HUDEP-2 (cell line): ENCODE data around the gene INPP4B.
A peak's percentile ranks its signal among the peaks of the same experiment; 100 is the strongest.
"Not testable (repeated sequence)": the region's sequence is repeated elsewhere in the genome, so short reads cannot be mapped to it uniquely, and the experiment has no call there.

Experiments used
- DNase-seq, 76 experiments: peaks; one replicate each; lab custom pipeline; 2025; ENCODE audit not compliant: unreplicated experiment in 76 of 76; lab: John Stamatoyannopoulos, UW

Gene INPP4B

DNA sequence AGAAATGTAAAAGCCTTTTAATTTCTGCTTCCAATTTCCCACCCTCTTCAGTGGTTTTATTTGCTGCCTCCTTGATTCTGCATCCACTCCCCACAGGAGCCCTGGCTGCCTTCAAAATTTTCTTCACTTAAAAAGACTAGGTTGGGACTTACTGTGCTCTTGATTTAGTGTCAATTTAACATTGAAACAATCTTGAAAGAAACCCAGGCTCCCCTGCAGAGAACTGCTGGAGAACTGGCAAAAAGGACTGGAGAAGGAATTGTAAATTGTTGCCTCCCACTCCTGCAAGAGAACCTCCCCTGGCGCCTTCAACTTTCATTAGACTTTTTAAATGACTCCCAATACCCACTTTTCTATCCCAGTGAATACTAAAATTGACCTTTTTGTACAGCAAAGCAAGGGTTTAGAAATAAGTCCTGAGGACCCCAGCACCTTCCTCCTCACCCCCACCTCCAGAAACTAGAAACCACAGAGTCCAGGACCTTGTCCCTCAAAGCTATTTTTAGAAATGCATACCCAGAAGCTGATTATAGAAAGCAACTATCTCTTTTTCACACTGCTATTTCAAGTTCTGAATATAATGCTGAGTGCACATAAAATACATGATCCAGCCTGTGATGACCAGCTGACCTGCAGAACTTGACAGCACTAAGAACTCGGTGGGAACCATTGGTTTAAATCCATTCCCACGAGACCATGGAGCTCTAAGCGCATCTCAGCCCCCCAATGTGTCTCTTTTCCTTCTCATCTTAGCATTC is 155.5 kb downstream of the INPP4B start:
- no peak for DNase-seq

DNA sequence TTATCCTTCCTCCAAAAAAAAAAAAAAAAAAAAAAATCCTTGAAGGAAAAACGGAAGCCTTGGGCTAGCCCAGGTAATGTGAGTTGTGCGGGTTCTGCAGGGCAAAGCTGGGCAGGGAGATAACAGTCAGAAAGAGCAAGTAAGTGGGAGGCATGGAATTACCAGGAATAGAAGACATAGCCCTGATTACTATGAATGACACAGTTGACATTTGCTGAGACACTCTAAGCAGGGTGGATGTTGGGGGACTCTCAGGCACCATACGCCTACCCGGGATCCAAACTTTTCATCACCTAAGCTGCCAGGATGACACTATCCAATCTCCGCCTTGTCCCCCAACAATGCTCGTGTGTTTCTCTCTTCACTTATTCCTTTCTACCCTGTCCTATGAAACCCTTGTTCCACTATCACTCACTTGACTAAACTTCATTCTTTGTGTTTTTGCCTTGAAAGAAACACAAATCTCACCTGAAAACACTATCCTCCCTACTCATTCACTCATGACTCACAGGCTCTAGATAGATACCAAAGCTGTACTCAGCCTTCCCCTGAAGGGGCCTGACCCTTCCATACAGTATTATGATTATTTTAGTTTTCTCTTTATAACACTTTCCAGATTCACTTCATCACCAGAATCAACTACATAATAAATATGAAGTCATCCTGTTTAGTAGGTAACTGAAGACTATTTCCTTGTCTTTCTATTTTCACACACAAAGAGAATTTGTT is 158.4 kb downstream of the INPP4B start:
- no peak for DNase-seq

DNA sequence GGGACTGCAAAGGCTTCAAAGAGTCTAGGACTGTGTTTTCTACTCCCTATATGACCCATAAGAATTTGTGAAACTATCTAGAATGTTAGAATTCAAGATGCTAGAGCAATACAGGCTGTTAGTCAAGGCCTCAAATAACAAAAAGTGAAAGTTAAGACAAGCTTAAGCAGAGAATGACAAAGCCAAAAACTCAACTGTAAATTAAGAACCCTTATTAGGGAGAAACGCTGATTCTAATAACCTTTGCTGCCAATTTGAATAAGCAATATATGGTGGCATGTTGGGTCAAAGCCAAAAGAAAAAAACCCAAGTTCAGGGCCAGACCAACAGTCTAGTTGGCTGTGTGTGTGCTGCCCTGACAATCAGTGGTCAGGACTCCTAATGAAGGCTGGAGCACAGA is 160.0 kb downstream of the INPP4B start:
- no peak for DNase-seq

DNA sequence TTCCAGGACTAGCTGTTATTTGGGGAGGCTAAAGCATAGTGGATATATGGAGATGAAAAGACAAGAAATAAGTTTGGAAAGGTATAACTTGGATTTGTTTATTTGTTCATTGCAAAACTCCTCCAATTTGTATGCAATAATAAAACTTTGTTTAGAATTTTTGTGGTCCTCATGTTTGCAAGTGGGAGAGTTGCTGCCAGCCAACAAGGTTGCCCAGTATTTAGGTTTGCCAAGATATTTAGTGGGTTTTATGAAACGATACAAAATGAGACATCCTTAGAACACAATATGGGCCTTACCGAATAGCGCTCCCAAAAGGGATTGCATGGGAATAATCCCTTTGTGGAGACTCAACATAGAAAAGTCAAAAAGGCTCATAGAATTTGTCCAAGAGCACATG is 162.1 kb downstream of the INPP4B start:
- DNase-seq: no peak

DNA sequence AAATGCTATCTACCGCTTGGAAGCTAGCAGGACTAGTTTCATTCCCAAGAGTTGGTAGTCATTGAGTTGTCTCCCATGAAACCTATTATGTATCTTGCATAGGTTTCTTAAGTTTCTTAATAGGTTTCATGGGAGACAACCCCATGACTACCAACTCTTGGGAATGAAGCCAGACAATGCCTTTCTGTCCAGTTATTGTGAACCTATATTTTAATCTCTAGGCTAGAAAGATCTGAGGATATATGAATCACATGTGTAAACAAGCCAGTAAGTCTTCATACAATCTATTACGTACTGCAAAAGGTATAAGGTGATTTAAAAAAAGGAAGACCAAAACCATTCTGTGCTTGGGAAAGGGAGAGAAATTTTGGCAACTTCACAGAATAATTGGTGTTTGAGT is 162.6 kb downstream of the INPP4B start:
- no peak for DNase-seq

DNA sequence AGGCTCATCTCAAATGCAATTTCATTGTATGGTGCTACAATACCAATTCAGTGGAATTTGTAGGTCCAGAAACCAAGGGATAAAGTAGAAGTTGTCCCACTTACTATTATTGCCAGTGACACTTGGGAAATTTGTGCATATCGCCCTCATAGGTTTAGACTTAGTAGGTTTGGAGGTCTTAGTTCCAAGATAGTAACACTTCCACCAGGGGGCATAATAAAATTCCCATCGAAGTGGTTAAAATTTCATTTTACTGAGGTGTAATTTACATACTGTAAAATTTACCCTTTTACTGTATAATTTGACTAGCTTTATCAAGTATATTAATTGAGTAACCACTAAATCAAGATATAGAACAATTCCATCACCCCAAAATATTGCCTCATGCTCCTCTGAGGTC is 174.6 kb downstream of the INPP4B start:
- DNase-seq: no peak

- no peak for DNase-seq
Observed at GRCh38 chr4:142663828-142664227, 182.3 kb downstream of the INPP4B start.

DNA sequence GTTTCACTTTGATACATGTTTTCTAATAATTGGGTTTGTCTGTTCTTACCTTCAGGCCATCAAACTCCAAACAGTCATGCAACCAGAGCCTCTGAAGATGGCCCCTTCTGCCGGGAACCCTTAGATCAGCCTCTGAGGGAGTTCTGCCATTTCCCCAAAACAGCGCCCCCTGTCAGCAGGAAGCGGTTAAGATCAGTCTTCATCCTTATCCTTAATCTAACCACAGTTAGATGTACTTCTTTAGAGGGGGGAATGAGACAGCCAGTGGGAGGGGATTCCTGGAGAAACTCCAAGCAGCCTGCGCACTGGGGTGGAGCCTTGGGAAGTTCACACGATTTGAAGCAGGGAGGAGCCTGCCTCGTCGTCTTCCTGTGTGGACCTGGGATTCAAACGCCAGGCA is 185.4 kb downstream of the INPP4B start:
- DNase-seq: no peak

DNA sequence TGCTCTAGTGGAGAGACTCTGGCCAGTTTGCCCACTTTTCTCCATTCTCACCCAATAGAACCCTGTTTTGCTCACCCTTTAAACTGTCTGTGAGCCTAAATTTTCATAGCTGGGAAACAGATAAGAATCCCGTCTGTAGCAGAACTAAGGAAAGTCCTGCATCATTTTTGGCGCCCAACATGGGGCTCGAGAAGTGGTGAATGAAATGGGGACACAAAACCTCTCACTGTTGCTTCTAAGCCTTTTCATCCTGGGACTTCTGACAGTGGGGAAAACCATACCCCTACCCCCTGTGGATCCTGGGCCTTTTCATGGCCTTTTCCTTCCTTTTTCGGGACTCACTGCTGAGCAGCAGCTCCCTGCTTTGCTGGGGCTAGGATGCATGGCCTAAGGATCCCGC is 189.9 kb downstream of the INPP4B start:
- peak in 1 of 76 experiments; percentile 3 for DNase-seq

DNA sequence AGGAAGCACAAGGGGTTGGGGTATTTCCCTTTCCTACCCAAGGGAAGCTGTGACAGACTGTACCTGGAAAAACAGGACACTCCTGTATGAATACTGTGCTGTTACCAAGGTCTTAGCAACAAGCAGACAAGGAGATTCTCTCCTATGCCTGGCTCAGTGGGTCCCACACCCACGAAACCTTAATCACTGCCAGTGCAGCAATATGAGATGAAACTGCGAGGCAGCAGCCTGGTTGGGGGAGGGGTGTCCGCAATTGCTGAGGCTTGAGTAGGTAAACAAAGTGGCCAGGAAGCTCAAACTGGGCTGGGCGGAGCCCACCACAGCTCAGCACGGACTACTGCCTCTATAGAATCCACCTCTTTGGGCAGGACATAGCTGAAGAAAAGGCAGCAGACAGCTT is 197.7 kb downstream of the INPP4B start:
- DNase-seq: no peak

DNA sequence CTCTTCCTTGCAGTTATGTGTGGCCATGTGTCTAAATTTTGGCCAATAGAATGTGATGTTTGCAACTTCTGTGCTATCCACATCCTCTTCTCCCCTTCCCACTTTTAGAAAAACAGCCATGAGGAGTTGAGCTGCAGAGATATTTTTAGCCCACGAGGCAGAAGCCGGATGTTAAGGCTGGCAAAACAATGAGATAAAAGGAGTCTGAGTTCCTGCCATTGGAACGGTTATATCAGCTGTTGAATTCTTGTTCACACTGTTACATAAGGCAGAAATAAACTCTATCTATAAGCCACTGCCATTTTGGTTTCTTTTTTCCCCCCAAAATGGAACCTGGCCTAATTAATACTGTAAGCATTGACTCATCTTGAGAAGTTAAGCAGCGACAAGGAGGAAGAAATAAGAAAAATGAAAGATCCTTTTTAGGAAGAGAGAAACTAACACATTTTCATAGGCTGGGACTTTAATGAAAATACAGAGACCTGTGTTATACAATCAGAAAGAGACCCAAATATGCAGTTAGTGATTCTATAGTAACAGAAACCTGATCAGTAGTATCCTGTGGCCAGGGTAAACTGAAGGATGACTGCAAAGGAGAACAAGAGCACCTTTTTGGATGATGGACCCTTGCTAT is 200.5 kb downstream of the INPP4B start:
- no peak for DNase-seq

DNA sequence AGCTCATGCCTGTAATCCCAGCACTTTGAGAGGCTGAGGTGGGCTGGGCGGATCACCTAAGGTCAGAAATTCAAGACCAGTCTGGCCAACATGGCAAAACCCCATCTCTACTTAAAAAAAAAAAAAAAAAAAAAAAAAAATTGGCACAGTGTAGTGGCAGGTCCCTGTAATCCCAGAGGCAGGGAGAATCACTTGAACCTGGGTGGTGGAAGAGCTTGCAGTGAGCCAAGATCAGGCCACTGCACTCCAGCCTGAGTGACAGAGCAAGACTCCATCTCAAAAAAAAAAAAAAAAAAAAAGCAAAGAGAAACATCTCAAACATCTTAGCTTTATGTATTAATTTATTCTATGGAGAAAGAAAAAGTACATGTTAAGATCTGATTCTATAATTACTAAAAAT is 201.5 kb downstream of the INPP4B start:
- not testable (repeated sequence) for DNase-seq

- DNase-seq: no peak
Observed at GRCh38 chr4:142637614-142638013, 208.5 kb downstream of the INPP4B start.

DNA sequence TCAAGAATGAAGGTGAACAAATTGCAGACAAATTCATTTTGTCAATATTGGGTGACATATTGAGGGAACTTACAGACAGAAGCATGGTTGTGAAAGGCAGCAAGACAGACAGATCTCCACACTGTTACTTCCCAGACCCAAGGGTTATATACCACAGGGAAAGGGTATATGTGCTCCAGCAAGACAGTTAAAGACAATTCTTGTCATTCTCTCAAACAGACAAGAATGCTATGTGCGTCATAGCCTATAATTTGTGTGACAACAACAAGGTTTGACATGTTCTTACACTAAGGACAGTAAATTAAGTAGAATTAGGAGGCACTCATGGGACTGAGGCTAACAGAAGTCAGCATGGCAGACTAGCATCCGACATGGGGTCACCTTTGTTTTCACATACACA is 214.3 kb downstream of the INPP4B start:
- DNase-seq: no peak

GRCh38 chr4:142615324-142615665 is 230.8 kb downstream of the INPP4B start:
- no peak for DNase-seq

DNA sequence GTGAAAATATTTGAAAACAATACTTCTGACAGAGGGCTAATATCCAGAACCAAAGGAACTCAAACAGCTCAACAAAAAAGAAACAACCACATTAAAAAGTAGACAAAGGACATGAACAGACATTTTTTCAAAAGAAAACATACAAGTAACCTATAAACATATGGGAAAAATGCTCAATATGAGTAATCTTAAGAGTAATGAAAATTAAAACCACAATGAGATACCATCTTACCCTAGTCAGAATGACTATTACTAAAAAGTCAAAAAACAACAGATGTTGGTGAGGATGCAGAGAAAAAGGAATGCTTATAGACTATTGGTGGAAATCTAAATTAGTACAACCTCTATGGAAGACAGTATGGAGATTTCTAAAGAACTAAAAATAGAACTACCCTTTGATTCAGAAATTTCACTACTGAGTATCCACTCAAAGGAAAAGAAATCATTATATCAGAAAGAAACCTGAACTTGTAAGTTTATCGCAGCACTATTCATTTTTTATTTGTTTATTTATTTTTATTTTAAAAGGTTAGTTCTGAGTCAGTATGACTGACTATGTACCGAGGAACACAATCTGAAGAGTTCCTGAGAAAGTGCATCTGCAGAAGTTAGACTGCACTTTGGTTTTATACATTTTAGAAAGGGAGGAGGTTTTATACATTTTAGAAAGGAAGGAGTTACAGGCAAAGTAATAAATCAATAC is 231.3 kb downstream of the INPP4B start:
- DNase-seq: no peak

DNA sequence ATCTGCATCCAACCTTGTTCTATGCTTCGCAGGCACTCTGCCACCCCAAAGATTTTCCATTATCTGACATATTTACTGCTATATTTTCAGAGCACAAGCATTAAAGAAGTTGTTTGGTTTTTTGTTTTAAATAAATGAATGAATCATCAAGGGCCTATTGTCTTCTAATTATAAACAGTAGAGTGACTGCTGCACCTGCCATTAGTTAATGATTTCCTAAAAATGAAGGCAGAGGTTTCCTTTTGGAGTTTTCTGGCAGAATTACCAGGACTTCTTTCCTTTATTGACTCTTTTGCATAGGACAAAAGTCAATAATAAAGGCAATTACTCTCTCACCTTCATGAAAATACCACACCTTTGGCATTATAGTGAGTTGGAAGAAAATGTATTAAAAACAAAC is 238.1 kb downstream of the INPP4B start:
- no peak for DNase-seq

DNA sequence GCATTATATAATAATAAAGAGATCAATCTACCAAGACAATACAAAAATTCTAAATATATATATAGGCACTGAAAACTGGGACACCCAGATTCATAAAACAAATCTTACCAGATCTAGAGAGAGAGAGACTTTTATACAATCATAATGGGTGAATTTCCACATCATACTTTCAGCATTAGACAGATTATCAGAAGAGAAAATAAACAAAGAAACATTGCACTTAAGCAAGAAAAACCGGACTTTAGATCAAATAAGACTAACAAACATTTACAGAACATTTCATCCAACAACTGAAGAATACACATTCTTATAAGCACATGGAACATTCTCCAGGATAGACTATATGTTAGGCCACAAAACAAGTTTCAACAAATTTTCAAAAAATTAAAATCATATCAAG is 245.1 kb downstream of the INPP4B start:
- DNase-seq: no peak

- no peak for DNase-seq
Observed at GRCh38 chr4:142598132-142598531, 248.0 kb downstream of the INPP4B start.

DNA sequence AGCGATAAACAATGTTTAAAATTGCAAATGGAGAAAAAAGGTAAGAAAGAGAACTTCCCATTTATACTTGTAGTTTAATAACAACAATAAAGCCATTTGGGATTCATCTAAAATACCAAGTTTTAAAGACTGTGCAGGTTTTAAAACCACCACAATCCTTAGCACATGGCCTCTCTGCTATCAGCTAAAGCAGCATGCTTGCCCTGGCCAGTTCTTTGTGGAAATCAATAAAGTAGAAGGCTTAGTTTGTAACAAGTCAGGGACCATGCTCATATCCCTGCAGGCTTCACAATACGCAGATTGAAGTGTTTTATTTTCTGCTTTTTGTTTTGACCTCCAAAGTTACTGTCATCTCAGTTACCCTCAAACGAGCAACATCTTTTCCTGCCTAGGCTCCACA is 249.5 kb downstream of the INPP4B start:
- DNase-seq: no peak

DNA sequence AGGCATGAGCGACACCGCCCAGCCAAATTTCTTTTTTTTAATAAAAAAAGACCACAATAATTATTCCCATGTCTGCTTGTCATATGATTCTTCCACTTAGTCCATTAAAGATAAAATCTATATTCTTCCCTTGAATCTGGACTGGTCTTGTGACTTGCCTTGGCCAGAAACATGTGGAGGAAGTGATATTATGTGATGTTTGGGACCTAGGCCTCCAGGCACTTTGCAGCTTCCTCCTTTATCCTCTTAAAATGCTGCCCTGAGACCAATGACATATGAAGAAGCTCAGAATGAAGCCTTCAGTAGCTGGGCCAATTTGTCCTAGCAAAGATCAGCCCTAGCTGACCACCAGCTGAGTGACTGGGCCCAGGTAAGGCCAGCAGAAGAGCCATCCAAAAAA is 250.0 kb downstream of the INPP4B start:
- no peak for DNase-seq
